Iris pigment epithelial cell (primary cell): ENCODE measurements around the gene TP53INP2.

Source experiments
- DNase-seq: peaks from one replicate; pipeline ENCODE4 v3.0.0-alpha.2; 2011; ENCODE audit warnings: low read depth

The TP53INP2 gene

GRCh38 chr20:34722560-34722959 lies 18.4 kb downstream of the TP53INP2 start:
- DNase-seq, result peak; percentile 13

GRCh38 chr20:34724172-34724571 lies 20.0 kb downstream of the TP53INP2 start:
- DNase-seq, result no peak

GRCh38 chr20:34729416-34729815 lies 25.3 kb downstream of the TP53INP2 start:
- no peak for DNase-seq

GRCh38 chr20:34732523-34732922 lies 28.4 kb downstream of the TP53INP2 start:
- DNase-seq, result no peak

- DNase-seq, result no peak
Measured at GRCh38 chr20:34736106-34736735, 32.1 kb downstream of the TP53INP2 start.

- DNase-seq, result no peak
Measured at GRCh38 chr20:34743039-34743438, 38.9 kb downstream of the TP53INP2 start.

- no peak for DNase-seq
Measured at GRCh38 chr20:34744340-34744739, 40.2 kb downstream of the TP53INP2 start.

- DNase-seq, result no peak
Measured at GRCh38 chr20:34744847-34745246, 40.7 kb downstream of the TP53INP2 start.

GRCh38 chr20:34746674-34747073 lies 42.5 kb downstream of the TP53INP2 start:
- no peak for DNase-seq

- no peak for DNase-seq
Measured at GRCh38 chr20:34747479-34747878, 43.3 kb downstream of the TP53INP2 start.

- DNase-seq, result no peak
Measured at GRCh38 chr20:34748709-34749108, 44.6 kb downstream of the TP53INP2 start.

- no peak for DNase-seq
Measured at GRCh38 chr20:34750484-34750883, 46.3 kb downstream of the TP53INP2 start.

GRCh38 chr20:34751453-34751852 lies 47.3 kb downstream of the TP53INP2 start:
- no peak for DNase-seq

- DNase-seq, result peak; percentile 55
Measured at GRCh38 chr20:34753706-34754461, 49.7 kb downstream of the TP53INP2 start.

- no peak for DNase-seq
Measured at GRCh38 chr20:34754611-34755010, 50.5 kb downstream of the TP53INP2 start.

- no peak for DNase-seq
Measured at GRCh38 chr20:34755367-34755766, 51.2 kb downstream of the TP53INP2 start.

GRCh38 chr20:34762031-34762555 lies 57.9 kb downstream of the TP53INP2 start:
- no peak for DNase-seq
